Panc1 (cell line): ENCODE data around the gene ADGRD1. TPM values are rescaled to one million over a fixed set of nuclear protein-coding genes. Genes with fewer than 3 reads are reported as not detected.

Experiments
- ATAC-seq: fragments of 200-7000 bp; cut with Tn5 transposase; 2 replicates; pipeline ENCODE4 v1.9.1; 2020; ENCODE audit warnings: mild to moderate bottlenecking, moderate library complexity
- BruUV-seq: library from RNA; stranded (reverse); fragments of 400-500 nt; replicated peaks from 2 replicates; lab custom pipeline; 2021; lab: Mats Ljungman, UMichigan
- CTCF ChIA-PET: fragments of 300-600 bp; sonication (Branson Sonifier 250); formaldehyde crosslinking; loops from one replicate; lab custom pipeline; 2022; ENCODE audit warnings: antibody characterized with exemption; lab: Charles Lee
- POLR2A ChIA-PET: fragments of 300-600 bp; sonication (Branson Sonifier 250); formaldehyde crosslinking; loops from one replicate; lab custom pipeline; 2022; ENCODE audit warnings: antibody characterized with exemption; lab: Charles Lee
- DNase-seq: peaks from one replicate; pipeline ENCODE4 v3.0.0-alpha.2; 2010; ENCODE audit warnings: low read depth, low spot score
- H3K27ac ChIP-seq: 2 replicates; pipeline ENCODE4 v1.5.1; 2011; ENCODE audit warnings: mild to moderate bottlenecking, low read length, inconsistent platforms
- H3K27me3 ChIP-seq: fragments of 200-500 bp; sonication (Bioruptor generic); 2 replicates; pipeline ENCODE4 v1.6.0; 2014; ENCODE audit warnings: low read length, inconsistent platforms; ENCODE audit not compliant: control insufficient read depth, insufficient read depth
- H3K36me3 ChIP-seq: fragments of 200-500 bp; sonication (Bioruptor generic); 2 replicates; pipeline ENCODE4 v1.5.1; 2014; ENCODE audit warnings: inconsistent platforms, mild to moderate bottlenecking, low read length, moderate library complexity; ENCODE audit not compliant: control insufficient read depth, insufficient read depth
- H3K4me1 ChIP-seq: 2 replicates; pipeline ENCODE4 v1.5.1; 2011; ENCODE audit warnings: inconsistent platforms, mild to moderate bottlenecking, low read length, moderate library complexity; ENCODE audit not compliant: control insufficient read depth, insufficient read depth
- H3K4me3 ChIP-seq, 2 experiments: 2 replicates each; pipeline ENCODE4 v1.5.1; 2011 to 2012; ENCODE audit warnings: low read depth in 2 of 2, low read length in 2 of 2, mild to moderate bottlenecking in 2 of 2, inconsistent platforms in 1 of 2, moderate library complexity in 1 of 2
- H3K9me3 ChIP-seq: fragments of 200-500 bp; sonication (Bioruptor generic); 2 replicates; pipeline ENCODE4 v1.5.1; 2014; ENCODE audit warnings: low read depth, mild to moderate bottlenecking, inconsistent platforms, low read length, moderate library complexity; ENCODE audit not compliant: control insufficient read depth, insufficient read depth
- POLR2AphosphoS5 ChIP-seq: IDR thresholded peaks from 2 replicates; pipeline ENCODE4 v1.6.1; 2012; ENCODE audit warnings: mild to moderate bottlenecking, low read depth, low read length, moderate library complexity
- SIN3A ChIP-seq: IDR thresholded peaks from 2 replicates; pipeline ENCODE4 v1.6.1; 2012; ENCODE audit warnings: low read depth, mild to moderate bottlenecking, low read length, moderate library complexity, borderline replicate concordance; ENCODE audit not compliant: insufficient read depth
- TCF7L2 ChIP-seq: IDR thresholded peaks from 2 replicates; pipeline ENCODE4 v1.6.1; 2011; ENCODE audit warnings: mild to moderate bottlenecking, low read depth, low read length, inconsistent platforms
- in situ Hi-C: cut with HindIII; loops from 2 replicates; pipeline ENCODE4 v1.10.0; 2016; ENCODE audit warnings: low sequenced_read_pairs, low pct_unique_long_range_greater_than_20kb
- intact Hi-C: fragments of 100-400 bp; cut with micrococcal nuclease; formaldehyde crosslinking; loops from one replicate; pipeline ENCODE4 v1.10.0; 2022; ENCODE audit not compliant: unreplicated experiment
- total RNA-seq: library from RNA; stranded (reverse); gene quantifications from one replicate; pipeline ENCODE4 v1.2.1, GENCODE V29; 2021; ENCODE audit not compliant: unreplicated experiment
- TF ChIP-seq, protein P1 (sequence below): fragments of 450-650 bp; IDR thresholded peaks from 2 replicates; pipeline ENCODE4 v1.5.1; 2017; ENCODE audit warnings: mild to moderate bottlenecking
- TF ChIP-seq, protein P2 (sequence below), 2 experiments: IDR thresholded peaks; 2 replicates each; pipeline ENCODE4 v1.6.1; 2011 to 2012; ENCODE audit warnings: low read depth in 2 of 2, control low read depth in 1 of 2, low read length in 1 of 2, mild to moderate bottlenecking in 1 of 2, moderate library complexity in 1 of 2; ENCODE audit not compliant: insufficient read depth in 1 of 2

ADGRD1 gene
- total RNA-seq, 1 experiment from 2014 or later, result 0.21 TPM

DNA sequence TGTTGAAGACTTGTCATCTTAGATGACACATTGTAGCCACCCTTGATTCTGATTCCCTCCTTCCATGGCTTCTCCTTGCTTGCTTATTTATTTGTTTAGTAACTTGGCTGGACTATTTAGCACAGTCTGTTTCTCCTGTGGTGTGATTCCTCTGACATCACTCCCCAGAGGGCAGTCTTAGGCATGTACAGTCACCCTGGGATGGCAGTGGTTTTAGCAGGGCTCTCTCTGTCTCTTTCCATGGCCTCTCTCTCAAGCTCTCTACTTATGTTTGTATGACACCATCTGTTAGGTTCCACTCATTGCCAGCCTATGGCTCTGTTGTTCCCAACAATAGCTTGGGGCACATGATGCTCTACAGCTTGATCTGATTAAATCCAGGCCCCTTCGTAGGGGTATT, 158.3 kb downstream of the ADGRD1 start:
- in situ Hi-C loops (no loop called here), intact Hi-C loops (no loop called here)
- ChIA-PET CTCF (no interaction called here), POLR2A (no interaction called here)
- no peak overlapping the region for H3K4me3 ChIP-seq
- DNase-seq (no peak), ATAC-seq (no peak)
- H3K9me3 ChIP-seq, result no peaks in the 10 kb centered on the region
- H3K27ac ChIP-seq, result no peak overlapping the region
- no TSS peak for BruUV-seq
- TF ChIP-seq, protein P1, sequence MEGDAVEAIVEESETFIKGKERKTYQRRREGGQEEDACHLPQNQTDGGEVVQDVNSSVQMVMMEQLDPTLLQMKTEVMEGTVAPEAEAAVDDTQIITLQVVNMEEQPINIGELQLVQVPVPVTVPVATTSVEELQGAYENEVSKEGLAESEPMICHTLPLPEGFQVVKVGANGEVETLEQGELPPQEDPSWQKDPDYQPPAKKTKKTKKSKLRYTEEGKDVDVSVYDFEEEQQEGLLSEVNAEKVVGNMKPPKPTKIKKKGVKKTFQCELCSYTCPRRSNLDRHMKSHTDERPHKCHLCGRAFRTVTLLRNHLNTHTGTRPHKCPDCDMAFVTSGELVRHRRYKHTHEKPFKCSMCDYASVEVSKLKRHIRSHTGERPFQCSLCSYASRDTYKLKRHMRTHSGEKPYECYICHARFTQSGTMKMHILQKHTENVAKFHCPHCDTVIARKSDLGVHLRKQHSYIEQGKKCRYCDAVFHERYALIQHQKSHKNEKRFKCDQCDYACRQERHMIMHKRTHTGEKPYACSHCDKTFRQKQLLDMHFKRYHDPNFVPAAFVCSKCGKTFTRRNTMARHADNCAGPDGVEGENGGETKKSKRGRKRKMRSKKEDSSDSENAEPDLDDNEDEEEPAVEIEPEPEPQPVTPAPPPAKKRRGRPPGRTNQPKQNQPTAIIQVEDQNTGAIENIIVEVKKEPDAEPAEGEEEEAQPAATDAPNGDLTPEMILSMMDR, result no peak
- TF ChIP-seq SIN3A (no peak), POLR2AphosphoS5 (no peak), TCF7L2 (no peak)
- TF ChIP-seq, protein P2, sequence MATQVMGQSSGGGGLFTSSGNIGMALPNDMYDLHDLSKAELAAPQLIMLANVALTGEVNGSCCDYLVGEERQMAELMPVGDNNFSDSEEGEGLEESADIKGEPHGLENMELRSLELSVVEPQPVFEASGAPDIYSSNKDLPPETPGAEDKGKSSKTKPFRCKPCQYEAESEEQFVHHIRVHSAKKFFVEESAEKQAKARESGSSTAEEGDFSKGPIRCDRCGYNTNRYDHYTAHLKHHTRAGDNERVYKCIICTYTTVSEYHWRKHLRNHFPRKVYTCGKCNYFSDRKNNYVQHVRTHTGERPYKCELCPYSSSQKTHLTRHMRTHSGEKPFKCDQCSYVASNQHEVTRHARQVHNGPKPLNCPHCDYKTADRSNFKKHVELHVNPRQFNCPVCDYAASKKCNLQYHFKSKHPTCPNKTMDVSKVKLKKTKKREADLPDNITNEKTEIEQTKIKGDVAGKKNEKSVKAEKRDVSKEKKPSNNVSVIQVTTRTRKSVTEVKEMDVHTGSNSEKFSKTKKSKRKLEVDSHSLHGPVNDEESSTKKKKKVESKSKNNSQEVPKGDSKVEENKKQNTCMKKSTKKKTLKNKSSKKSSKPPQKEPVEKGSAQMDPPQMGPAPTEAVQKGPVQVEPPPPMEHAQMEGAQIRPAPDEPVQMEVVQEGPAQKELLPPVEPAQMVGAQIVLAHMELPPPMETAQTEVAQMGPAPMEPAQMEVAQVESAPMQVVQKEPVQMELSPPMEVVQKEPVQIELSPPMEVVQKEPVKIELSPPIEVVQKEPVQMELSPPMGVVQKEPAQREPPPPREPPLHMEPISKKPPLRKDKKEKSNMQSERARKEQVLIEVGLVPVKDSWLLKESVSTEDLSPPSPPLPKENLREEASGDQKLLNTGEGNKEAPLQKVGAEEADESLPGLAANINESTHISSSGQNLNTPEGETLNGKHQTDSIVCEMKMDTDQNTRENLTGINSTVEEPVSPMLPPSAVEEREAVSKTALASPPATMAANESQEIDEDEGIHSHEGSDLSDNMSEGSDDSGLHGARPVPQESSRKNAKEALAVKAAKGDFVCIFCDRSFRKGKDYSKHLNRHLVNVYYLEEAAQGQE (IDR thresholded peaks at IDR 0.05; ENCODE audit: insufficient read depth in 1 of 2, low read depth in 2 of 2, low read length in 1 of 2), result no peak
- H3K27me3 ChIP-seq, result peaks cover 9% of the 10 kb centered on the region
- H3K4me1 ChIP-seq, result no peaks in the 10 kb centered on the region
- no peaks in the 10 kb centered on the region for H3K36me3 ChIP-seq

DNA sequence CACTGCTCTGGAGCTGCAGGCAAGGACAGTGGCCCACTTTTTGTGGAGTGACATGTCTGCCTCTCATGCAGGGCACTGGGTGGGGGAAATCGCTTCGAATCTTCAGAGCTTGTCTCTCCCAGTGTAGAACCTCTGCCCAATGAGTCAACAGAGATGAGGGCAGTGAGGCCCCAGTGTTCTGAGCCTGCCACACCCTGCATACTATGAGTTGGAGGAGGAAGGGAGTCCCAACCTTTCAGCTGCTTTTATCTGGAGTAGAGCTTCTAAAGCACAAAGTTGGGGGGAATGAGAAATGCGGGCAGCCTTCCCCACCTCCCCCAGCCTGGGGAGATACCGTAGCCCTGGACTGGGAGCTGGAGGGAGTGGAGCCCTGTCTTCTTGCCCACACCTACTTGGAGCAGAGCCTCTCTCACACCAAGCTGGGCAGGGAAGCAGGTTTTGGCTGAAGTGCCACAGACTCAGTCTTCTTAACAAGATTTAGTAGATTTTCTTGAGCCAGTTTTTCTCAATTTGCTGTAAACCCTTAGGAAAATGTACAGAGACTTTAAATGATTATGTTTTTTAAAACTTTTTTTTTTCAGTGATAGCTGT, 159.1 kb downstream of the ADGRD1 start:
- Histone ChIP-seq H3K27me3 (peaks cover 9% of the 10 kb centered on the region), H3K4me1 (no peaks in the 10 kb centered on the region), H3K4me3 (no peak overlapping the region), H3K9me3 (no peaks in the 10 kb centered on the region), H3K27ac (no peak overlapping the region), H3K36me3 (no peaks in the 10 kb centered on the region)
- CTCF ChIA-PET, result no interaction called here
- in situ Hi-C loops, result no loop called here
- ATAC-seq, result no peak
- BruUV-seq, result no TSS peak
- no peak for DNase-seq
- intact Hi-C loops, result no loop called here
- POLR2A ChIA-PET, result no interaction called here
- TF ChIP-seq, protein P2 (IDR thresholded peaks at IDR 0.05; ENCODE audit: insufficient read depth in 1 of 2, low read depth in 2 of 2, low read length in 1 of 2), result no peak
- TF ChIP-seq SIN3A, result no peak
- no peak for TF ChIP-seq TCF7L2
- no peak for TF ChIP-seq POLR2AphosphoS5
- TF ChIP-seq, protein P1, result no peak
